ENCODE results near the gene GAREM1. TPM values are rescaled to one million over a fixed set of nuclear protein-coding genes. Genes with fewer than 3 reads are reported as not detected.

GAREM1 gene
- total and polyA plus RNA-seq, 2 donors (not counting 3 experiments of a cell fraction or from before 2014, with no cell fraction given) = 0.69 to 1.0 TPM

GRCh38 chr18:32437100-32437834 is 33.4 kb downstream of the GAREM1 start:
- TF ChIP-seq MYC (IDR thresholded peaks at IDR 0.05; ENCODE audit: low read depth, low read length) (no peak), MAX (IDR thresholded peaks at IDR 0.05; ENCODE audit: insufficient read depth, insufficient read length) (no peak), EZH2 (IDR thresholded peaks at IDR 0.05; ENCODE audit: borderline replicate concordance, low read depth, low read length, severe bottlenecking) (no peak), FOS (IDR thresholded peaks at IDR 0.05; ENCODE audit: borderline replicate concordance, insufficient read depth, low read length) (no peak), GATA2 (IDR thresholded peaks at IDR 0.05; ENCODE audit: insufficient read depth, insufficient read length, low read depth, low read length) (no peak), POLR2AphosphoS5 (IDR thresholded peaks at IDR 0.05; ENCODE audit: insufficient read depth, low read depth, low read length) (no peak), CTCF (IDR thresholded peaks at IDR 0.05; ENCODE audit: extremely low read depth in 1 of 2, insufficient read depth in 1 of 2, low read depth in 1 of 2, low read length in 2 of 2) (no peak), POLR2A (IDR thresholded peaks at IDR 0.05; ENCODE audit: low read depth, low read length) (no peak), JUN (IDR thresholded peaks at IDR 0.05; ENCODE audit: borderline replicate concordance, insufficient read depth, insufficient read length, low read depth) (no peak)
- H3K27me3 ChIP-seq (ENCODE audit: control insufficient read depth in 2 of 2, insufficient read depth in 2 of 2, low read length in 2 of 2) = peaks cover 0 to 2% of the 10 kb centered on the region in 2 experiments
- H2AFZ ChIP-seq (ENCODE audit: low read depth, low read length) = no peak overlapping the region
- no peaks in the 10 kb centered on the region for H3K79me2 ChIP-seq (ENCODE audit: control insufficient read depth, insufficient read depth, low read length)
- CTCF ChIA-PET = no interaction called here
- H3K36me3 ChIP-seq (ENCODE audit: control insufficient read depth in 2 of 2, extremely low read depth in 1 of 2, insufficient read depth in 2 of 2, low read length in 2 of 2) = no peaks in the 10 kb centered on the region
- H3K4me1 ChIP-seq (ENCODE audit: control insufficient read depth, extremely low read depth, insufficient read depth, low read length) = no peaks in the 10 kb centered on the region
- no peak overlapping the region for H3K9ac ChIP-seq (replicated peaks; ENCODE audit: extremely low read depth, insufficient read depth, low read length)
- no peaks in the 10 kb centered on the region for H3K9me3 ChIP-seq (replicated peaks; ENCODE audit: control insufficient read depth, insufficient read depth, low read length)
- H3K9me1 ChIP-seq (replicated peaks; ENCODE audit: control insufficient read depth, extremely low read depth, insufficient read depth, low read length) = no peaks in the 10 kb centered on the region
- H4K20me1 ChIP-seq (replicated peaks; ENCODE audit: control insufficient read depth, extremely low read depth, insufficient read depth, low read length) = no peaks in the 10 kb centered on the region
- intact Hi-C loops (cut with micrococcal nuclease) = no loop called here
- FAIRE-seq (no peak), DNase-seq (ENCODE audit: low read depth, low spot score) (no peak)
- no TSS peak for BruUV-seq (replicated peaks)
- H3K4me3 ChIP-seq (replicated peaks in 1 of 3; ENCODE audit: insufficient read depth in 1 of 3, low read depth in 1 of 3, low read length in 3 of 3) = no peak overlapping the region
- POLR2A ChIA-PET = no interaction called here
- no peak overlapping the region for H3K4me2 ChIP-seq (ENCODE audit: insufficient read depth, low read length)
- H3K27ac ChIP-seq (ENCODE audit: insufficient read depth, low read depth, low read length) = no peak overlapping the region
- dilution Hi-C loops (cut with MboI; ENCODE audit: extremely low pct_ligation_motif_present, low sequenced_read_pairs) = no loop called here

Data from endothelial cell of umbilical vein (primary cell).